VCaP (cell line): ENCODE data around the gene HTR3B.
"Not testable (repeated sequence)": the region's sequence is repeated elsewhere in the genome, so short reads cannot be mapped to it uniquely, and the experiment has no call there.

Experiments
- H3K27ac ChIP-seq: fragments of 450-650 bp; 2 replicates; pipeline ENCODE4 v1.5.1; 2017
- TF ChIP-seq, protein P1 (sequence below): fragments of 450-650 bp; conservative IDR thresholded peaks from 2 replicates; pipeline ENCODE4 v1.5.1; 2017; ENCODE audit warnings: mild to moderate bottlenecking, moderate library complexity

Gene HTR3B

DNA sequence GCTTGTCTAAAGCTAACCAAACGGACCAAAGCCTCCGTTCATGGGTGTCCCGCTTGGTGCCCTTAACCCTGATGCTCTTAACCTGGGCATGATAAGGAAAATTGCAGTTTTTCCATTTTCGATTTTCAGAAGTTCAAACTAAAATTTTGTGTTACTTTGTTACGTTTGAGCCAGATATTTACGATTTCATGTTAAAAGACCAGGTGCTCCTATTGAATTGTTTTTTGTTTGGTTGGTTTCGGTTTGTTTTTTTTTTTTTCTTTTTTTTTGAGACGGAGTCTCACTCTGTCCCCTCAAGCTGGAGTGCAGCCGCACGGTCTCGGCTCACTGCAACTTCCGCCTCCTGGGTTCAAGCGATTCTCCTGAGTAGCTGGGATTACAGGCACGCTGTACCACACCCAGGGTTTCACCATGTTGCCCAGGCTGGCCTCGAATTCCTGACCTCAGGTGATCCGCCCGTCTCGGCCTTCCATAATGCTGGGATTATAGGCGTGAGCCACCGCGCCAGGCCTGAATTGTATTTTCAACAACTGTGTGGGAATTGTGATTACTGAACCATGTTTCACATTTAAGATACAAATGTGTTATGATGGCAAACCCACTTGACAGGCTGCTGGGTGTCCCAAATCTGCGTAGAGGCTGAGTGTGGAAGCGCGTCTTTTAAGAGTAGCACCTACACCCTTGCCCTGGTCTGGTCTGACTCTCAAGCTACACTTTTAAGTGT, 28.4 kb upstream of the HTR3B start:
- peak overlapping the region; percentile 95 for H3K27ac ChIP-seq
- TF ChIP-seq, protein P1, sequence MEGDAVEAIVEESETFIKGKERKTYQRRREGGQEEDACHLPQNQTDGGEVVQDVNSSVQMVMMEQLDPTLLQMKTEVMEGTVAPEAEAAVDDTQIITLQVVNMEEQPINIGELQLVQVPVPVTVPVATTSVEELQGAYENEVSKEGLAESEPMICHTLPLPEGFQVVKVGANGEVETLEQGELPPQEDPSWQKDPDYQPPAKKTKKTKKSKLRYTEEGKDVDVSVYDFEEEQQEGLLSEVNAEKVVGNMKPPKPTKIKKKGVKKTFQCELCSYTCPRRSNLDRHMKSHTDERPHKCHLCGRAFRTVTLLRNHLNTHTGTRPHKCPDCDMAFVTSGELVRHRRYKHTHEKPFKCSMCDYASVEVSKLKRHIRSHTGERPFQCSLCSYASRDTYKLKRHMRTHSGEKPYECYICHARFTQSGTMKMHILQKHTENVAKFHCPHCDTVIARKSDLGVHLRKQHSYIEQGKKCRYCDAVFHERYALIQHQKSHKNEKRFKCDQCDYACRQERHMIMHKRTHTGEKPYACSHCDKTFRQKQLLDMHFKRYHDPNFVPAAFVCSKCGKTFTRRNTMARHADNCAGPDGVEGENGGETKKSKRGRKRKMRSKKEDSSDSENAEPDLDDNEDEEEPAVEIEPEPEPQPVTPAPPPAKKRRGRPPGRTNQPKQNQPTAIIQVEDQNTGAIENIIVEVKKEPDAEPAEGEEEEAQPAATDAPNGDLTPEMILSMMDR = no peak

DNA sequence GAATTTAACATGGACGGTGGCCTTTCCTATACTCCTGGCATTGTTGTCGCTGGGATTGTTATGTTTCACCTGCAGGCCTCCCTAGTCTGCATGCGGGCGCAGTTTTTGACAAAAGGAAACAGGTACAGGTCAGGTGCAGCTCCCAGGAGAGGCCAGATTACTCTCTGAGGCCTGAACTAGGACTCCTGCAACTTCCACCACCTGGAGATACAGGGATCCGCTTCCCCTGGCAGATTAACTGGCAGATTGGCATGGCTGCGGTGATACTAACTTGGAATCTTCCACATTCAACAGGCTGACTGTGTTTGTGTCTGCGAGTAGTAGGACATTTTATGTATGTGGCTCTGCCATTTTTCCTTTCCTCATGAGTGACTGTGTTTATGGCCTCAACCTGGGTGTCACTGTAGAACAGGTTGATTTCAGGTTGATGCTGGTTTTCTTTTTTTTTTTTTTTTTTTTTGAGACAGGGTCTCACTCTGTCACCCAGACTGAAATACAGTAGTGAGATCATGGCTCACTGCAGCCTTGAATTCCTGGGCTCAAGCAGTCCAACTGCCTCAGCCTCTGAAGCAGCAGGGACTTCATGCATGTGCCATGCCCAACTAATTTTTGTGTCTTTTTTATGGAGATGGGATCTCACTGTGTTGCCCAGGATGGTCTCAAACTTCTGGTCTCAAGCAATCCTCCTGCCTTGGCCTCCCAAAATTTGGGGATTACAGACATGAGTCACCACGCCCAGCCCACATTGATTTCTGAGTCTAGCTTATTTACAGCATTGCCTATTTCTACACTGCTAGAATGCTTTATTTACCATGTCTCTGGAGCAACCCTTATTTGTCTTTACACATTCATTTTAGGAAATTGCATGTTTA, 27.6 kb upstream of the HTR3B start:
- TF ChIP-seq, protein P1 = no peak
- H3K27ac ChIP-seq = peak overlapping the region; percentile 95

DNA sequence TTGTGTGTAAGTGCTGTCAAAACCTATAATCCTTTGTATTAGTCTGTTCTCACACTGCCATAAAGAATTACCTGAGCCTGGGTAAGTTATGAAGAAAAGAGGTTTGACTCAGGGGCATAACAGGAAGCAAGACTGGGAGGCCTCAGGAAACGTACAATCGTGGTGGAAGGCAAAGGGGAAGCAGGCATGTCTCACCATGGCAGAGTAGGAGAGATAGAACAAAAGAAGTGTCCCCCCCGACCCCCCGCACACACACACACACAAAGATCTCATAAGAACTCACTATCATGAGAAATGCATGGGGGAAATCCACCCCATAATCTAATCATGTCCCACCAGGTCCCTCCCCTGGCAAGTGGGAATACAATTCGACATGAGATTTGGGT, 26.9 kb upstream of the HTR3B start:
- TF ChIP-seq, protein P1 = no peak
- no peak overlapping the region for H3K27ac ChIP-seq

DNA sequence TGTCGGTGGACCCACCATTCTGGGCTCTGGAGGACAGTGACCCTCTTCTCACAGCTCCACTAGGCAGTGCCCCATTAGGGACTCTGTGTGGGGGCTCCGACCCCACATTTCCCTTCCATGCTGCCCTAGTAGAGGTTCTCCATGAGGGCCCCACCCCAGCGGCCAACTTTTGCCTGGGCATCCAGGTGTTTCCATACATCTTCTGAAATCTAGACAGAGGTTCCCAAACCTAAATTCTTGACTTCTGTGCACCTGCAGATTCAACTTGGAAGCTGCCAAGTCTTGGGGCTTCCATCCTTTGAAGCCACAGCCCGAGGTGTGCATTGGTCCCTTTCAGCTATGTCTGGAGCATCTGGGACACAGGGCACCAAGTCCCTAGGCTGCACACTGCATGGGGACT, 25.1 kb upstream of the HTR3B start:
- not testable (repeated sequence) for H3K27ac ChIP-seq

DNA sequence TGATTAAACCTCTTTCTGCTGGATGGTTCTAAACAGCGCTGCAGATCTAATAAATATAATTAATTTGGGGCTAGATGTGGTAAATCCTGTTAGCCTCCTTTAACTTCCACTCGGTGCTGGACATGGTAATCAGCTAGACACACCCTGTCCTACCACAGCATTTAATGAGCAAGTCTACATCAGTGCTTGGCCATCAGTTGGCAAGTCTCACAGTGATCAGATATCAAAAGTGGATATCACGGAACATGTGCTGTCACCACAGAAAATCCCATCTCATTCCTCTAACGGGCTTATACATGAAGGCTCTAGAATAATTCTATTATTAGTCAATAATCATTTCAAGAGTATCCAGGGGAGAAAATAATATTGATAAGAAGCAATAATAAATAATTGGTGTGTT, 23.6 kb upstream of the HTR3B start:
- H3K27ac ChIP-seq = no peak overlapping the region
- TF ChIP-seq, protein P1 = no peak

DNA sequence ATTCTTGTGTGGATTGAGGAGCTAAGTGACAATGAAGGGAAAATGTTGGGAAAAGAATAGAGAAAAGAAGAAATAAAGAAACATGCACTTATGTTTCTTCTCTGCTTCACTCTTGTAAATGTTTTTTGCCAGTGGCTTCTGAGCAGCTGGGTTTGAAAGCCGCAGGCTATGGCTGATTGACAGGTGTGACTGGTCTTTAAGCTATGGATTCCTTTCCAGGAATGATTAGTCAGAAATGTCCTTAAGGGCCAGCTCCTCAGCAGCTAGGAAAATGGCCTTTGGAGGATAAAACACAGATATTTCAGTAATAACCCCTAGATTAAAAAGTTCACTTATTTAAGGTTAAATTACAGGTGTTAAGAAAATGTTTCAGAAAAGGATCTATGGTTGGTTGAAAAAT, 22.7 kb upstream of the HTR3B start:
- TF ChIP-seq, protein P1 = no peak
- H3K27ac ChIP-seq = no peak overlapping the region

DNA sequence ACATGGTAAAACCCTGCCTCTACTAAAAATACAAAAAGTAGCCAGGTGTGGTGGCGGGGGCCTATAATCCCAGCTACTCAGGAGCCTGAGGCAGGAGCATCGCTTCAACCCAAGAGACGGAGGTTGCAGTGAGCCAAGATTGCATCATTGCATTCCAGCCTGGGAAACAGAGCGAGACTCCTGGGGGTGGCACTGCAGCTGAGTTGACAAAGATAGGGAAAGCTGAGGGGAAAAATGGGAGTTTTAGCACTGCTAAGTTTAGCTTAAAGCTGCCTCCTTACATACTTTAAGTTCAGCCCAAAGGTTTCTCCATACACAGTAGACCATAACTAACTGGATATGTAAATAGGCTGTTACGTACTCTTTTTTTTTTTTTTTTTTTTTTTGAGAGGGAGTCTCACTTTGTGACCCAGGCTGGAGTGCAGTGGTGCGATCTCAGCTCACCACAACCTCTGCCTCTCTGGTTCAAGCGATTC, 20.2 kb upstream of the HTR3B start:
- peak overlapping the region; percentile 88; the same call in 1 of the 2 replicates for H3K27ac ChIP-seq
- TF ChIP-seq, protein P1 = no peak
